Neural cell (in vitro differentiated cells): Measurements from ENCODE around the gene EVPL.

Source experiments
- CTCF ChIP-seq: fragments of 450-650 bp; IDR thresholded peaks from 2 replicates; pipeline ENCODE4 v1.5.1; 2014; ENCODE audit warnings: antibody characterized with exemption, mild to moderate bottlenecking, moderate library complexity; ENCODE audit not compliant: poor library complexity, severe bottlenecking
- EP300 ChIP-seq: fragments of 450-650 bp; conservative IDR thresholded peaks from 2 replicates; pipeline ENCODE4 v1.6.1; 2014; ENCODE audit warnings: antibody characterized with exemption, mild to moderate bottlenecking, moderate library complexity; ENCODE audit not compliant: poor library complexity, severe bottlenecking
- TAF1 ChIP-seq: IDR thresholded peaks from 2 replicates; pipeline ENCODE4 v1.6.1; 2012; ENCODE audit warnings: low read depth

- no peak for TF ChIP-seq EP300
- no peak for TF ChIP-seq CTCF
- no peak for TF ChIP-seq TAF1
These were observed 26.4 kb upstream of the EVPL start for GRCh38 chr17:76053246-76054111.
